Peyer's patch (tissue), 4 donors: ENCODE data around the gene NUFIP1.

Experiments
- POLR2A ChIP-seq, 2 donors: fragments of 450-650 bp; IDR thresholded peaks; one replicate each; pipeline ENCODE4 v1.5.1; 2017; ENCODE audit warnings: antibody characterized with exemption in 2 of 2, mild to moderate bottlenecking in 2 of 2, moderate library complexity in 2 of 2
- TF ChIP-seq, protein P1 (sequence below), 6 experiments: fragments of 450-650 bp in 4 of 6; fragments of 200-600 bp in 2 of 6; sonication (generic) in 1 of 6; IDR thresholded peaks; one replicate each; pipeline ENCODE4 v1.5.1; 2017 to 2019; ENCODE audit warnings: antibody characterized with exemption in 6 of 6, mild to moderate bottlenecking in 3 of 6, moderate library complexity in 1 of 6

DNA sequence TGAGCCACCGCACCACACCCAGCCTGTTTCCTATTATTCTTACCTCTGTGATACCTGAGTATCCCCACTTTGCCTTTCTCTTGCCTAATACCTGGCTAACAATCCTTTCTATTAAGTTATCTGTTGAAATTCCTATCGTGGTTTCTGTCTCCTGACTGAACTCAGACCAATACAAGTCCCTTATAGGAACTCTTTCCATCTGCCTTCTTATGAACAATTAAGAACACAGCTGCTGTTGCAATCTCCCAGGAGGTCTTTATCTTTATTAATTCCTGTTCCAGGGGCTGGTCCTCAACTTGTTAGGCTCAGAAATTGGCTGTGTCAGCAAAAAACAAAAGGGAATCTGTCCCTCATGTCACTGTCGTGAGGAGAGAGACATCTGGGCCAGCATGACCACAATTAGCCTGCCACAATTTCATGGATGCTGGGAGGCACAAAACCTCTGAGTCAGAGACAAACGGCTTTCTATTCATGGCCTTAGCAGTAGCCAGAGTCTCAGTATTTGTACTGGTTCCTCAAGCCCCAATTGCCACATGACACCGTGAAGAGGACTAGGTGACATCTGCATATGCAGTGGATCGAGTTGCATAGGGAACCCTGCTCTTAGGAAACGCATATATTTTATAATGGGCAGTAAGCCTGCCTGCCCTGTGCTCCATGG is 58.2 kb downstream of the NUFIP1 start:
- TF ChIP-seq, protein P1, sequence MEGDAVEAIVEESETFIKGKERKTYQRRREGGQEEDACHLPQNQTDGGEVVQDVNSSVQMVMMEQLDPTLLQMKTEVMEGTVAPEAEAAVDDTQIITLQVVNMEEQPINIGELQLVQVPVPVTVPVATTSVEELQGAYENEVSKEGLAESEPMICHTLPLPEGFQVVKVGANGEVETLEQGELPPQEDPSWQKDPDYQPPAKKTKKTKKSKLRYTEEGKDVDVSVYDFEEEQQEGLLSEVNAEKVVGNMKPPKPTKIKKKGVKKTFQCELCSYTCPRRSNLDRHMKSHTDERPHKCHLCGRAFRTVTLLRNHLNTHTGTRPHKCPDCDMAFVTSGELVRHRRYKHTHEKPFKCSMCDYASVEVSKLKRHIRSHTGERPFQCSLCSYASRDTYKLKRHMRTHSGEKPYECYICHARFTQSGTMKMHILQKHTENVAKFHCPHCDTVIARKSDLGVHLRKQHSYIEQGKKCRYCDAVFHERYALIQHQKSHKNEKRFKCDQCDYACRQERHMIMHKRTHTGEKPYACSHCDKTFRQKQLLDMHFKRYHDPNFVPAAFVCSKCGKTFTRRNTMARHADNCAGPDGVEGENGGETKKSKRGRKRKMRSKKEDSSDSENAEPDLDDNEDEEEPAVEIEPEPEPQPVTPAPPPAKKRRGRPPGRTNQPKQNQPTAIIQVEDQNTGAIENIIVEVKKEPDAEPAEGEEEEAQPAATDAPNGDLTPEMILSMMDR (IDR thresholded peaks at IDR 0.05) = no peak
- TF ChIP-seq POLR2A (IDR thresholded peaks at IDR 0.05) = no peak
